ENCODE data around the gene DBET.
"Not testable (repeated sequence)": the region's sequence is repeated elsewhere in the genome, so short reads cannot be mapped to it uniquely, and the experiment has no call there.

The DBET gene

GRCh38 chr4:190049378-190050239 lies 14.7 kb upstream of the DBET start:
- DNase-seq: not testable (repeated sequence)

DNA sequence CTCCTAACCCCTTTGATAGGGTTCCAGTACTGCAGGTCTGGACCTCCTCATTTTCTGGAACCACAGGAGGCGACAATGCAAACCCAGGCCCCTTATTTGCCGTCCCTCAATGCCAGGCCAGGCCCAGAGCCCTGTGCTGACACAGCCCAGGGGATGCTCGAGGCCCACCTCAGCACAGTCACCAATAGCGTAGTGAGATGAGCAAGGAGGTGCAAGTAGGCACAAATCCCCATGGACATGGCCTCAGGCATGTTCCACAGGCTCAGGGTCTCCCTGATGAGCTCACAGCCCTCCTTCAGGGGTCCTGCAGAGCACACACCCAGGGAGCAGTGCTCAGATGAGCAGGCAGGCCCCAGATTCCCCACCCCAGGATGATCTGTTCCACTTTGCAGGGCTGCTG lies 5.3 kb upstream of the DBET start:
- DNase-seq: not testable (repeated sequence)

- DNase-seq: not testable (repeated sequence)
Observed at GRCh38 chr4:190064805-190065204, 503 bp downstream of the DBET start.

DNA sequence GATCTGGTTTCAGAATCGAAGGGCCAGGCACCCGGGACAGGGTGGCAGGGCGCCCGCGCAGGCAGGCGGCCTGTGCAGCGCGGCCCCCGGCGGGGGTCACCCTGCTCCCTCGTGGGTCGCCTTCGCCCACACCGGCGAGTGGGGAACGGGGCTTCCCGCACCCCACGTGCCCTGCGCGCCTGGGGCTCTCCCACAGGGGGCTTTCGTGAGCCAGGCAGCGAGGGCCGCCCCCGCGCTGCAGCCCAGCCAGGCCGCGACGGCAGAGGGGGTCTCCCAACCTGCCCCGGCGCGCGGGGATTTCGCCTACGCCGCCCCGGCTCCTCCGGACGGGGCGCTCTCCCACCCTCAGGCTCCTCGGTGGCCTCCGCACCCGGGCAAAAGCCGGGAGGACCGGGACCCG lies 4.0 kb downstream of the DBET start:
- not testable (repeated sequence) for DNase-seq

DNA sequence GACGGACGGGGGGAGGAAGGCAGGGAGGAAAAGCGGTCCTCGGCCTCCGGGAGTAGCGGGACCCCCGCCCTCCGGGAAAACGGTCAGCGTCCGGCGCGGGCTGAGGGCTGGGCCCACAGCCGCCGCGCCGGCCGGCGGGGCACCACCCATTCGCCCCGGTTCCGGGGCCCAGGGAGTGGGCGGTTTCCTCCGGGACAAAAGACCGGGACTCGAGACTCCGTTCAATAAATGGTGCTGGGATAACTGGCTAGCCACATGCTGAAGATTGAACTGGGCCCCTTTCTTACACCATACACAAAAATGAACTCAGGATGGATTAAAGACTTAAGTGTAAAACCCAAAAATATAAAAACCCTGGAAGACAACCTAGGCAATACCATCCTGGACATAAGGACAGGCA lies 28.8 kb downstream of the DBET start:
- DNase-seq: not testable (repeated sequence)

GRCh38 chr4:190094031-190094430 lies 29.7 kb downstream of the DBET start:
- DNase-seq: not testable (repeated sequence)

GRCh38 chr4:190095335-190095734 lies 31.0 kb downstream of the DBET start:
- not testable (repeated sequence) for DNase-seq

DNA sequence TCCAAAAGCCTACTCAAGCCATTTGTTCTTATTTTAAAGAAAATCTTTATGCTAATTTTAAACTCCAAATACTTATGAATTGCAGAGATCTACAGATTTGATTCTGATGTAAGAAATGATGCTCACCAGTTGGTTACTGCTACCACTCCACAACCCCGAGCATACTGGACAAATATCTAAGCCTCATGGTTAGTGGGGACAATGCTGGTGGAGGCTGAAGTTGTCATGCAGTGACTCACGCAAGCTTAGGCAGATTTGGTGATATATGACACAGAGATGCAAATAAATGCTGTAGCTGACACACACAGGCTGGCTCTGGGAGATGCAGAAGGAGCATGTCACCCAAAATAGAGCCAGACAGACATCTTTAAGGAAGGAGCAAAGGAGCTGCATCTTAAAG lies 35.3 kb downstream of the DBET start:
- not testable (repeated sequence) for DNase-seq

GRCh38 chr4:190101525-190101924 lies 37.2 kb downstream of the DBET start:
- DNase-seq: not testable (repeated sequence)

DNA sequence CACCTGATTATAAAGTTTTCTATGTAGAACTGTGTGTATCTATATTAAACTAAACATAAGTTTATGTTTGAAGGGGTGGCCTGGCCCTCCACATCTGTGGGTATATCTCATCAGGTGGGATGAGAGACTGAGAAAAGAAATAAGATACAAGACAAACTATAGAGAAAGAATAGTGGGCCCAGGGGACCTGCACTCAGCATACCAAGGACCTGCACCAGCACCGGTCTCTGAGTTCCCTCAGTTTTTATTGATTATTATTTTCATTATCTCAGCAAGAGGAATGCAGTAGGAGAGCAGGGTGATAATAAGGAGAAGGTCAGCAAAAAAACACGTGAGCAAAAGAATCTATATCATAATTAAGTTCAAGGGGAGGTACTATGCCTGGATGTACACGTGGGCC lies 41.9 kb downstream of the DBET start:
- not testable (repeated sequence) for DNase-seq

DNA sequence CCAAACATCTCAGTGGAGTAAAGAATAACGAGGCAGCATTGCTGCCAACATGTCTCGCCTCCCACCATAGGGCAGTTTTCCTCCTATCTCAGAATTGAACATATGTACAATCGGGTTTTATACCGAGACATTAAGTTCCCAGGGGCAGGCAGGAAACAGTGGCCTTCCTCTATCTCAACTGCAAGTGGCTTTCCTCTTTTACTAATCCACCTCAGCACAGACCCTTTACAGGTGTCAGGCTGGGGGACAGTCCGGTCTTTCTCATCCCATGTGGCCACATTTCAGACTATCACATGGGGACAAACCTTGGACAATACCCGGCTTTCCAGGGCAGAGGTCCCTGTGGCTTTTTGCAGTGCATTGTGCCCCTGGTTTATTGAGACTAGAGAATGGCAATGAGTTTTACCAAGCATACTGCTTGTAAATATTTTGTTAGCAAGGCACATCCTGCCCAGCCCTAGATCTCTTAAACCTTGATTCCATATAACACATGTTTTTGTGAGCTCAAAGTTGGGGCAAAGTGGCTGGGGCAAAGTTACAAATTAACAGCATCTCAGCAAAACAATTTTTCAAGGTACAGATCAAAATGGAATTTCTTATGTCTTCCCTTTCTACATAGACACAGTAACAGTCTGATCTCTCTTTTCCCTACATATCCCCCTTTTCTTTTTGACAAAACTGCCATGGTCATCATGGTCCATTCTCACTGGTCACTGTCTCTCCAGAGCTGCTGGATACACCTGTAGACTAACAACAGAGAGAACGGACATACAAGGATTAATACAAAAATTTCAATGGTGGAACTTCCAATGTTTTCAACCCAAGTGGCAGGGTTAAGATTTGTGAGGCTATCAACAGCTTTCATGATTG lies 42.5 kb downstream of the DBET start:
- DNase-seq: not testable (repeated sequence)

DNA sequence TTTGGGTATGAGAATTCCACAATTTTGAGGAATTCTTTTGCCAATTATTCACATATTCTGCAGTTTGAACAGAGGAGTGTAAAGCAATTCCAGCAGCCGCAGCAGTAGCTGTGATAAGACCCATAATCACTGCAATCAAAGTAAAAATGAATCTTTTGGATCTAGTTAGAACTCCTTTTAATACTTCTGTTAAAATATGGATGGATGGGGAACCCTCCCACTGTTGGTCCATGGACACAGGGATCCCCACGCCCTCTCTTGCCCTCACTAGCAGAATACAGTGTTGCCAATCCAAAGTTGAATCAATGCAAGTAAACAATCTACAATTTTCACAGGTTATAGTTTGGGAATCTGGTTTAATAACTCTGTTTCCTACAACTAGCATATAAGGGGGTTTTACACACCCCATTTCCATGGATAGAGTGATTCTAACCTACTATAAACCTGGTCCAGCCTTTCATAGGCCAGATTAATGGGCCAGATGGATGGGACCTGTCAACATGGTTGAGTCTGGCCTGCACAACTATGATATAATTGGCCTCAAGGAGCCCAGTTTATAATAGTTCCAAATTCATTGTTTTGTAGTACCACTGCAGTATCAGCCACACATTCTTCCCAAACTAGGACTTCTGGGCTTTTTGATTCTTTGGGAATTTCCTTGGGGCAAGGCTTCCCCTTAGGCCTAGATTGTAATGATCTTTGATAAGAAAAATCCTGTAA lies 43.6 kb downstream of the DBET start:
- not testable (repeated sequence) for DNase-seq

DNA sequence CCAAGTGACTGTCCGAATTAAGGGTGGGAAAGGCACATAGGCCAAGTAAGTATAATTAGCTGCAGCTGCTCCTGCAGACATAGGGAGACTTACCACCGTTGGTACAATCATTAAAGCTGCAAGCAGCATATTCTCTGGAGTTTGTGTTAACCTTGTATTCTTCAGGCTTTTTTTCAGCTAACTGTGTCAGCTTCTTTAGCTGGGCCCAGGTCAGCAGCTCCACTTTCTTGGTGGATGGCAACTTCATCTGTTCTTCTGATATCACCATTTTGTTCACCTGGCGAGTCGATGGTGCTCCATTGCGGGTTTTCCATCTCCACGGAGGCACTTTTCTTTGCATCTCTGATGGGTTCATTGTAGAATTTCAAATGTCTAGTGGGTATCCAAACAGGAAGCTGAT lies 44.5 kb downstream of the DBET start:
- DNase-seq: not testable (repeated sequence)

- DNase-seq: not testable (repeated sequence)
Observed at GRCh38 chr4:190109390-190110011, 45.2 kb downstream of the DBET start.

- DNase-seq: not testable (repeated sequence)
Observed at GRCh38 chr4:190110033-190110432, 45.7 kb downstream of the DBET start.

DNA sequence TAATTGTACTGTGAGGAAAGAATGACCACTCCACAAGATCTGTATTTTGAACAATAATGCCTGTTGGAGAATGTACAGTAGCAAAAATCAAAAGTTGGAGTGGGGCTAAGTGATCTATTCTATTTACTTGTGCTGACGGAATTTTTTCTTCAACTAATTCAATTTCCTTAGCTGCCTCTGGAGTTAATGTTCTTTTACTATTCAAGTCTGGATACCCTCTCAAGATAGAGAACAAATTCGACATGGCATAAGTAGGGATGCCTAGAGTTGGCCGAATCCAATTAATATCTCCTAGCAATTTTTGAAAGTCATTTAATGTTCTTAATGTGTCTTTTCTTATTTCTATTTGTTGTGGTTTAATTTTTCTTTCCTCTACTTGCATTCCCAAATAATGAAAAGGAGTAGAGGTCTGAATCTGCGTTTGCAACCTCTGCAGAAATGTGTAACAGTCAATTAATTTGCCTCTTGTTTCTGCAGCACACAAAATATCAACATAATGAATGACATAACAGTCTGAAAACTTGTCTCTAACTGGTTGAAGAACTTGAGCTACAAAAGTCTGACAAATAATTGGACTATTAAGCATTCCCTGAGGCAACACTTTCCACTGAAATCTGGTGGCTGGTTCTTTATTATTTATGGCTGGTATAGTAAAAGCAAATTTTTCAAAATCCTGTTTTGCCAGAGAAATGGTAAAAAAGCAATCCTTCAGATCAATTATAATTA lies 46.4 kb downstream of the DBET start:
- not testable (repeated sequence) for DNase-seq

DNA sequence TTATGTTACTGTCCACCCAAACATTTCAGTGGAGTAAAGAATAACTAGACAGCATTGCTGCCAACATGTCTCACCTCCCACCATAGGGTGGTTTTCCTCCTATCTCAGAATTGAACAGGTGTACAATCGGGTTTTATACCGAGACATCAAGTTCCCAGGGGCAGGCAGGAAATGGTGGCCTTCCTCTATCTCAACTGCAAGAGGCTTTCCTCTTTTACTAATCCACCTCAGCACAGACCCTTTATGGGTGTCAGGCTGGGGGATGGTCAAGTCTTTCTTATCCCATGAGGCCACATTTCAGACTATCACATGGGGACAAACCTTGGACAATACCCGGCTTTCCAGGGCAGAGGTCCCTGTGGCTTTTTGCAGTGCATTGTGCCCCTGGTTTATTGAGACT lies 48.6 kb downstream of the DBET start:
- not testable (repeated sequence) for DNase-seq

DNA sequence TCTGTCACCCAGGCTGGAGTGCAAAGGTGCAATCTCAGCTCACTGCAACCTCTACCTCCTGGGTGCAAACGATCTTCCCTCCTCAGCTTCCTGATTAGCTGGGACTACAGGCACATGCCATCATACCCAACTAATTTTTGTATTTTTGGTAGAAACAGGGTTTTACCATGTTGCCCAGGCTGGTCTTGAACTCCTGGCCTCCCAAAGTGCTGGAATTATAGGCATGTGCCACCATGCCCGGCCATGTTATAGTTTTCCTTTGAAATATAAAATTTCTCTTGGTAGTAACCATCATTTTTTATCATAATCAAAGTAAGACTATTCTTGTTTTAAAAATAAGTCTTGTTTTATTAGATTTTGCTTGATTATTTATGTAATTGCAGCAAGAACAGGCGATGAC lies 50.7 kb downstream of the DBET start:
- not testable (repeated sequence) for DNase-seq

All from NCI-H2081 (cell line).